SK-N-MC (cell line): ENCODE results near the gene INPP4B.

Experiments
- DNase-seq: peaks from one replicate; pipeline ENCODE4 v3.0.0-alpha.2; 2011; ENCODE audit warnings: low read depth, low spot score
- H3K27ac ChIP-seq: fragments of 200-600 bp; sonication (generic); 2 replicates; pipeline ENCODE4 v1.5.1; 2016; ENCODE audit warnings: mixed run types
- H3K36me3 ChIP-seq: fragments of 200-600 bp; sonication (generic); 2 replicates; pipeline ENCODE4 v1.6.1; 2017; ENCODE audit warnings: antibody characterized with exemption, low read length, mixed read lengths; ENCODE audit not compliant: insufficient read depth
- H3K4me3 ChIP-seq: fragments of 200-600 bp; sonication (generic); 2 replicates; pipeline ENCODE4 v1.5.1; 2016
- H3K9ac ChIP-seq: fragments of 200-600 bp; sonication (generic); 2 replicates; pipeline ENCODE4 v1.8.0; 2017; ENCODE audit warnings: mixed run types, mixed read lengths; ENCODE audit not compliant: insufficient read length
- H3K9me3 ChIP-seq: fragments of 200-600 bp; sonication (generic); 2 replicates; pipeline ENCODE4 v1.6.1; 2017; ENCODE audit warnings: low read depth, mild to moderate bottlenecking, antibody characterized with exemption, low read length, moderate library complexity, mixed read lengths
- EZH2 ChIP-seq: fragments of 200-600 bp; sonication (generic); IDR thresholded peaks from one replicate; pipeline ENCODE4 v1.6.1; 2017; ENCODE audit warnings: antibody characterized with exemption
- FOXP2 ChIP-seq: optimal IDR thresholded peaks from 2 replicates; pipeline ENCODE3; 2011; ENCODE audit warnings: mild to moderate bottlenecking, moderate library complexity; ENCODE audit not compliant: insufficient read depth; ENCODE audit errors: extremely low read length, control extremely low read depth
- POLR2AphosphoS5 ChIP-seq: IDR thresholded peaks from 2 replicates; pipeline ENCODE4 v1.6.1; 2012; ENCODE audit warnings: mild to moderate bottlenecking, low read depth, low read length, borderline replicate concordance

Gene INPP4B

DNA sequence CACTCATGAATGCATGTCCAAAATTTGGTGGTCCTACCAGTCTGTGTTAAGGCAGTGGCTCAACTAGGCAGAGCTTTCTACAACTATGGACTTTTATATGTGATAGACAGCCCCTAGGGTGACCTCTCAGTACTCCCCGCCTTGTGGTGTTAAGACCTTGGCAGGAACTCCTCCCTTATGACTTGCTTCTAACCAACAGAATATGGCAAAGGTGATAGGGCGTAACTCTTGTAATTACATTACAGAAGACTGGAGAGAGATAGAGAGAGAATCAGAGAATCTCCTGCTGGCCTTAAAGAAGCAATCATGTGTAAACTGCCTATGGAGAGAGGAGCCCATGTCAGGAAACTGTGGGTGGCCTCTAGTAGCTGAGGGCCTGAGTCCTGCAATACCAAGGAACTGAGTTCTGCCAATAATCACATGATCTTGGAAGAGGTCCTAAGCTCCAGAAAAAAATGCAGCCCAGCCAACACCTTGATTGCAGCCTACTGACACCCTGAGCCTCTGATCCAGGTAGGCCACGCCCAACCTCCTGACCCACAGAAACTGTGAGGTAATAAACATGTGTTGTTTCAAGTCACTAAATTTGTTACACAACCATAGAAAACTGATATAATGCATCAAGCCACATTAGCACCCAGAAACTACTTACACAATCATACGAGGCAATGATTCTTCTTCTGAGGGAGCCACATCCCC is 68.9 kb downstream of the INPP4B start:
- Histone ChIP-seq H3K27ac (no peak overlapping the region), H3K9me3 (no peaks in the 10 kb centered on the region), H3K36me3 (no peaks in the 10 kb centered on the region), H3K4me3 (no peak overlapping the region), H3K9ac (no peak overlapping the region)
- DNase-seq: no peak
- TF ChIP-seq FOXP2 (no peak), EZH2 (no peak), POLR2AphosphoS5 (no peak)

DNA sequence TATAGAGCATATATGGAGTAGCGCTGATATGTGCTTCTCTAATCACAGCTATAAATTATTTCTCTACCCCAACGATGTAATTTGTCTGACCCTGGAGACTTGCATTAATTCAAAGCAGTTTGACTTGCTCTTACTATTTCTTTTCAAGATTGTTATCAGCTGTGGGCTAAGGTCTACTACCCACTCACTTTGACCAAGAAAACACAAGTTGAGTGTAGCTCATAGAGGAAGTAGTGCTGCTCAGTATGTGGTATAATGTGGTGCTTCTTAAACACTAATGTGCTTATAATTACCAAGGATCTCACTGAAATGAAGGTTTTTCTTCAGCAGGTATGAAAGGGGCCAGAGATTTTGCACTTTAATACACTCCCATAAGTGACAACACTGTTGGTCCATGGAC is 70.1 kb downstream of the INPP4B start:
- no peak for TF ChIP-seq EZH2
- TF ChIP-seq POLR2AphosphoS5: no peak
- TF ChIP-seq FOXP2: no peak

GRCh38 chr4:142773505-142773904 is 72.6 kb downstream of the INPP4B start:
- Histone ChIP-seq H3K9me3 (no peaks in the 10 kb centered on the region), H3K9ac (no peak overlapping the region), H3K27ac (no peak overlapping the region), H3K36me3 (no peaks in the 10 kb centered on the region), H3K4me3 (no peak overlapping the region)
- DNase-seq: no peak
- TF ChIP-seq EZH2: no peak
- no peak for TF ChIP-seq FOXP2
- no peak for TF ChIP-seq POLR2AphosphoS5

More for the DNA sequence above, 70.1 kb downstream of the INPP4B start:
- Histone ChIP-seq H3K9me3 (no peaks in the 10 kb centered on the region), H3K27ac (no peak overlapping the region), H3K4me3 (no peak overlapping the region), H3K36me3 (no peaks in the 10 kb centered on the region), H3K9ac (no peak overlapping the region)
- no peak for DNase-seq

DNA sequence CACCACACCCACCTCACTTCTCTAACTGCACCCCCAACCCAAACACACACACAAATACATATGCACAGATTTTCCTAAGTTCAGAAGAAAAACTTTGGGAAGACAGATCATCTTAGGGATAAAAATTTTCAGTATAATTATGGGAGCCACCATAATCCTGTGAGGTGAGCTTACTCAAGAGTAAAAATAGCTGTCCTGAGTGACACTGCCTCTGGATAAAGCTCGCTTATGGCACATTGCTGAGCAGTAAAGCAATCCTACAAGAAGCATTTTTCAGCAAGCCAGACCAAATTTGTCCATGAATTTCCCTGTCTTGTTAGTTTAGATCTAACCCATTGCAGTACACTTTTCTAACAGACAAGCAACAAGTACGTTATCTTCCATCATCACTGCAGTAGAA is 83.8 kb downstream of the INPP4B start:
- H3K36me3 ChIP-seq: no peaks in the 10 kb centered on the region
- H3K9ac ChIP-seq: no peak overlapping the region
- no peak for DNase-seq
- TF ChIP-seq EZH2 (no peak), FOXP2 (no peak)
- no peak overlapping the region for H3K4me3 ChIP-seq
- H3K9me3 ChIP-seq: no peaks in the 10 kb centered on the region
- H3K27ac ChIP-seq: no peak overlapping the region

GRCh38 chr4:142752202-142752786 is 93.8 kb downstream of the INPP4B start:
- no peak for DNase-seq
- Histone ChIP-seq H3K9me3 (no peaks in the 10 kb centered on the region), H3K4me3 (no peak overlapping the region), H3K36me3 (no peaks in the 10 kb centered on the region), H3K27ac (no peak overlapping the region), H3K9ac (no peak overlapping the region)
- TF ChIP-seq EZH2 (no peak), POLR2AphosphoS5 (no peak), FOXP2 (no peak)

- Histone ChIP-seq H3K9me3 (no peaks in the 10 kb centered on the region), H3K27ac (no peak overlapping the region), H3K4me3 (no peak overlapping the region), H3K36me3 (no peaks in the 10 kb centered on the region), H3K9ac (no peak overlapping the region)
- TF ChIP-seq FOXP2 (no peak), POLR2AphosphoS5 (no peak), EZH2 (no peak)
- no peak for DNase-seq
Measured at GRCh38 chr4:142743121-142743825, 102.8 kb downstream of the INPP4B start.

- H3K27ac ChIP-seq: no peak overlapping the region
- no peak for DNase-seq
- no peaks in the 10 kb centered on the region for H3K9me3 ChIP-seq
- H3K36me3 ChIP-seq: no peaks in the 10 kb centered on the region
- H3K4me3 ChIP-seq: no peak overlapping the region
- no peak overlapping the region for H3K9ac ChIP-seq
- TF ChIP-seq EZH2: no peak
- TF ChIP-seq POLR2AphosphoS5: no peak
- TF ChIP-seq FOXP2: no peak
Measured at GRCh38 chr4:142741995-142742394, 104.1 kb downstream of the INPP4B start.

DNA sequence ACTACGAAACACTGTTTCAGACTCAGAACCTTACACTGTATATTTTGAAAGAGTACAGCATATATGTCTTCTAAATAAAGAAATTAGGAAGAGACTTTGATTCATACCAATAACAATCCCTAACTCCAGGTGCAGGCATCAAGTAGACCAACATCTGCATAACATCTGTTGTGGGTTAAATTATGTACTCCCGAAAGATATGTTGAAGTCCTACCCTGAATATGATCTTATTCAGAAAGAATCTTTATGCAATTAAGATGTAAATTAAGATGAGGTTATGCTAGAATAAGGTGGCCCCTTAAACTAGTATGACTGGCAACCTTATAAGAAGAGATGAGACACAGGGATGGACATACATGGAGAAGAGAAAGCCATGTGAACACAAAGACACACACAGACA is 117.9 kb downstream of the INPP4B start:
- Histone ChIP-seq H3K9me3 (no peaks in the 10 kb centered on the region), H3K9ac (no peak overlapping the region), H3K36me3 (no peaks in the 10 kb centered on the region), H3K27ac (no peak overlapping the region), H3K4me3 (no peak overlapping the region)
- TF ChIP-seq FOXP2 (no peak), POLR2AphosphoS5 (no peak), EZH2 (no peak)
- DNase-seq: no peak
